ENCODE results near the gene PRICKLE2.

PRICKLE2 gene

GRCh38 chr3:64160000-64160695 lies 65.1 kb downstream of the PRICKLE2 start:
- Histone ChIP-seq H3K36me3 (ENCODE audit: insufficient read depth, low read length) (no peaks in the 10 kb centered on the region; the same call in 1 of the 2 replicates), H3K4me1 (ENCODE audit: insufficient read depth, low read length) (peaks cover 31% of the 10 kb centered on the region), H3K9me3 (ENCODE audit: control insufficient read depth, insufficient read depth, low read length) (no peaks in the 10 kb centered on the region), H3K9ac (ENCODE audit: low read depth, low read length) (no peak overlapping the region)

GRCh38 chr3:64158334-64158733 lies 66.9 kb downstream of the PRICKLE2 start:
- Histone ChIP-seq H3K4me1 (ENCODE audit: insufficient read depth, low read length) (peaks cover 27% of the 10 kb centered on the region), H3K9ac (ENCODE audit: low read depth, low read length) (no peak overlapping the region), H3K36me3 (ENCODE audit: insufficient read depth, low read length) (no peaks in the 10 kb centered on the region; the same call in 1 of the 2 replicates), H3K9me3 (ENCODE audit: control insufficient read depth, insufficient read depth, low read length) (no peaks in the 10 kb centered on the region)

- no peaks in the 10 kb centered on the region; the same call in 1 of the 2 replicates for H3K36me3 ChIP-seq (ENCODE audit: insufficient read depth, low read length)
- H3K9ac ChIP-seq (ENCODE audit: low read depth, low read length): no peak overlapping the region
- H3K4me1 ChIP-seq (ENCODE audit: insufficient read depth, low read length): peaks cover 18% of the 10 kb centered on the region
- no peaks in the 10 kb centered on the region for H3K9me3 ChIP-seq (ENCODE audit: control insufficient read depth, insufficient read depth, low read length)
Measured at GRCh38 chr3:64157150-64158035, 67.9 kb downstream of the PRICKLE2 start.

GRCh38 chr3:64155328-64155727 lies 69.9 kb downstream of the PRICKLE2 start:
- no peaks in the 10 kb centered on the region; the same call in 1 of the 2 replicates for H3K36me3 ChIP-seq (ENCODE audit: insufficient read depth, low read length)
- peaks cover 9% of the 10 kb centered on the region; the same call in 1 of the 2 replicates for H3K4me1 ChIP-seq (ENCODE audit: insufficient read depth, low read length)
- H3K9me3 ChIP-seq (ENCODE audit: control insufficient read depth, insufficient read depth, low read length): no peaks in the 10 kb centered on the region
- no peak overlapping the region for H3K9ac ChIP-seq (ENCODE audit: low read depth, low read length)

- no peak overlapping the region for H3K9ac ChIP-seq (ENCODE audit: low read depth, low read length)
- H3K4me1 ChIP-seq (ENCODE audit: insufficient read depth, low read length): peaks cover 18% of the 10 kb centered on the region
- H3K9me3 ChIP-seq (ENCODE audit: control insufficient read depth, insufficient read depth, low read length): no peaks in the 10 kb centered on the region
- no peaks in the 10 kb centered on the region; the same call in 1 of the 2 replicates for H3K36me3 ChIP-seq (ENCODE audit: insufficient read depth, low read length)
Measured at GRCh38 chr3:64152676-64153466, 72.4 kb downstream of the PRICKLE2 start.

- no peak overlapping the region for H3K9ac ChIP-seq (ENCODE audit: low read depth, low read length)
- peaks cover 10% of the 10 kb centered on the region for H3K4me1 ChIP-seq (ENCODE audit: insufficient read depth, low read length)
- H3K36me3 ChIP-seq (ENCODE audit: insufficient read depth, low read length): no peaks in the 10 kb centered on the region; the same call in 1 of the 2 replicates
- no peaks in the 10 kb centered on the region for H3K9me3 ChIP-seq (ENCODE audit: control insufficient read depth, insufficient read depth, low read length)
Measured at GRCh38 chr3:64152086-64152485, 73.2 kb downstream of the PRICKLE2 start.

- H3K36me3 ChIP-seq (ENCODE audit: insufficient read depth, low read length): no peaks in the 10 kb centered on the region; the same call in 1 of the 2 replicates
- H3K9me3 ChIP-seq (ENCODE audit: control insufficient read depth, insufficient read depth, low read length): no peaks in the 10 kb centered on the region
- peaks cover 10% of the 10 kb centered on the region for H3K4me1 ChIP-seq (ENCODE audit: insufficient read depth, low read length)
- H3K9ac ChIP-seq (ENCODE audit: low read depth, low read length): no peak overlapping the region
Measured at GRCh38 chr3:64151342-64151871, 73.9 kb downstream of the PRICKLE2 start.

GRCh38 chr3:64150623-64151207 lies 74.6 kb downstream of the PRICKLE2 start:
- peaks cover 10% of the 10 kb centered on the region for H3K4me1 ChIP-seq (ENCODE audit: insufficient read depth, low read length)
- H3K9ac ChIP-seq (ENCODE audit: low read depth, low read length): no peak overlapping the region
- no peaks in the 10 kb centered on the region; the same call in 1 of the 2 replicates for H3K36me3 ChIP-seq (ENCODE audit: insufficient read depth, low read length)
- H3K9me3 ChIP-seq (ENCODE audit: control insufficient read depth, insufficient read depth, low read length): no peaks in the 10 kb centered on the region

- Histone ChIP-seq H3K9me3 (ENCODE audit: control insufficient read depth, insufficient read depth, low read length) (no peaks in the 10 kb centered on the region), H3K4me1 (ENCODE audit: insufficient read depth, low read length) (peaks cover 10% of the 10 kb centered on the region), H3K36me3 (ENCODE audit: insufficient read depth, low read length) (no peaks in the 10 kb centered on the region; the same call in 1 of the 2 replicates), H3K9ac (ENCODE audit: low read depth, low read length) (no peak overlapping the region)
Measured at GRCh38 chr3:64149886-64150285, 75.4 kb downstream of the PRICKLE2 start.

GRCh38 chr3:64148955-64149653 lies 76.2 kb downstream of the PRICKLE2 start:
- H3K9me3 ChIP-seq (ENCODE audit: control insufficient read depth, insufficient read depth, low read length): no peaks in the 10 kb centered on the region
- H3K4me1 ChIP-seq (ENCODE audit: insufficient read depth, low read length): peaks cover 10% of the 10 kb centered on the region
- H3K9ac ChIP-seq (ENCODE audit: low read depth, low read length): no peak overlapping the region
- no peaks in the 10 kb centered on the region; the same call in 1 of the 2 replicates for H3K36me3 ChIP-seq (ENCODE audit: insufficient read depth, low read length)

GRCh38 chr3:64147211-64147610 lies 78.1 kb downstream of the PRICKLE2 start:
- no peaks in the 10 kb centered on the region; the same call in 1 of the 2 replicates for H3K36me3 ChIP-seq (ENCODE audit: insufficient read depth, low read length)
- H3K4me1 ChIP-seq (ENCODE audit: insufficient read depth, low read length): peaks cover 20% of the 10 kb centered on the region
- no peak overlapping the region for H3K9ac ChIP-seq (ENCODE audit: low read depth, low read length)
- H3K9me3 ChIP-seq (ENCODE audit: control insufficient read depth, insufficient read depth, low read length): no peaks in the 10 kb centered on the region

- Histone ChIP-seq H3K9me3 (ENCODE audit: control insufficient read depth, insufficient read depth, low read length) (no peaks in the 10 kb centered on the region), H3K9ac (ENCODE audit: low read depth, low read length) (no peak overlapping the region), H3K36me3 (ENCODE audit: insufficient read depth, low read length) (no peaks in the 10 kb centered on the region; the same call in none of the 2 replicates), H3K4me1 (ENCODE audit: insufficient read depth, low read length) (peaks cover 20% of the 10 kb centered on the region)
Measured at GRCh38 chr3:64145438-64145837, 79.8 kb downstream of the PRICKLE2 start.

GRCh38 chr3:64144241-64144900 lies 80.9 kb downstream of the PRICKLE2 start:
- Histone ChIP-seq H3K36me3 (ENCODE audit: insufficient read depth, low read length) (no peaks in the 10 kb centered on the region; the same call in none of the 2 replicates), H3K4me1 (ENCODE audit: insufficient read depth, low read length) (peaks cover 19% of the 10 kb centered on the region), H3K9ac (ENCODE audit: low read depth, low read length) (no peak overlapping the region), H3K9me3 (ENCODE audit: control insufficient read depth, insufficient read depth, low read length) (no peaks in the 10 kb centered on the region)
